A673 (cell line): Measurements from ENCODE around the gene DPY30.

Experiments used
- CTCF ChIP-seq: fragments of 300-800, 200-600 bp; sonication (generic); conservative IDR thresholded peaks from 2 replicates; pipeline ENCODE4 v1.5.1; 2017; ENCODE audit warnings: low read depth, mild to moderate bottlenecking, antibody characterized with exemption, low read length, moderate library complexity, mixed read lengths
- EZH2 ChIP-seq: fragments of 200-600 bp; sonication (generic); IDR thresholded peaks from 2 replicates; pipeline ENCODE4 v1.6.1; 2017; ENCODE audit warnings: borderline replicate concordance, low read depth, mild to moderate bottlenecking, mixed read lengths, antibody characterized with exemption, low read length; ENCODE audit not compliant: poor library complexity, severe bottlenecking

- TF ChIP-seq EZH2 (no peak), CTCF (no peak)
Observed at GRCh38 chr2:32005371-32005976, 34.1 kb downstream of the DPY30 start.
